NT2/D1 (cell line): ENCODE data around the gene SH3PXD2A.
A peak's percentile ranks its signal among the peaks of the same experiment; 100 is the strongest.

ENCODE experiments used
- DNase-seq: peaks from one replicate; pipeline ENCODE4 v3.0.0-alpha.2; 2011; ENCODE audit warnings: low read depth, low spot score
- H3K27me3 ChIP-seq: 2 replicates; pipeline ENCODE4 v1.6.0; 2011; ENCODE audit warnings: mild to moderate bottlenecking; ENCODE audit not compliant: insufficient read length, insufficient read depth
- H3K36me3 ChIP-seq: 2 replicates; pipeline ENCODE4 v1.6.1; 2011; ENCODE audit warnings: mild to moderate bottlenecking, low read length, mixed read lengths; ENCODE audit not compliant: insufficient read depth, insufficient read length
- H3K4me1 ChIP-seq: 2 replicates; pipeline ENCODE4 v1.5.1; 2011; ENCODE audit not compliant: insufficient read depth, insufficient read length
- H3K4me3 ChIP-seq: 2 replicates; pipeline ENCODE4 v1.5.1; 2011; ENCODE audit warnings: low read depth; ENCODE audit not compliant: insufficient read length
- H3K9ac ChIP-seq: 2 replicates; pipeline ENCODE4 v1.6.0; 2011; ENCODE audit warnings: low read depth; ENCODE audit not compliant: insufficient read length
- H3K9me3 ChIP-seq: 2 replicates; pipeline ENCODE4 v1.5.1; 2011; ENCODE audit warnings: mild to moderate bottlenecking, low read length; ENCODE audit not compliant: insufficient read depth
- SUZ12 ChIP-seq: IDR thresholded peaks from 2 replicates; pipeline ENCODE4 v1.6.1; 2011; ENCODE audit not compliant: insufficient read length, insufficient read depth; ENCODE audit errors: extremely low read depth
- YY1 ChIP-seq: IDR thresholded peaks from 2 replicates; pipeline ENCODE4 v1.6.1; 2011; ENCODE audit not compliant: insufficient read length, insufficient read depth
- ZNF274 ChIP-seq: IDR thresholded peaks from 2 replicates; pipeline ENCODE4 v1.6.1; 2011; ENCODE audit warnings: mild to moderate bottlenecking, low read depth, low read length

Gene SH3PXD2A

DNA sequence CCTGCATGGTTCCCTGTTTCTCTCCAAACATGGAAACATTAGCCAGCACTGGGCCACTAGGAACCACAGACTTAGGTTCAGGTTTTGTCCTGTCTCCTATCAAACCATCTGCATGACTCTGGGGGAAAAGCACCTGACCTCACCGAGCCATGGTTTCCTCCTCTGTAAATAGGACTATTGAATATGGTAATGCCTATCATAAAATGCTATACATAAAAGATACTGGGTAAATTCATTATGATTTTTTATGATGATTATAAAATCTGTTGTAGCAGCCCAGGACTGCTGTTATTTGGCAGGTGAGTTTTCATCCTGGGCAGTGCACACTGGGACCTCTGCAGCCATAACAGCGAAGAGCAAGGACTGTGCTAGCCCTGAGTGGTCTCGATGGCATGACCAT is 131.8 kb downstream of the SH3PXD2A start:
- Histone ChIP-seq H3K27me3 (no peaks in the 10 kb centered on the region), H3K9ac (no peak overlapping the region), H3K36me3 (peaks cover 3% of the 10 kb centered on the region), H3K4me1 (peaks cover 4% of the 10 kb centered on the region), H3K9me3 (no peaks in the 10 kb centered on the region), H3K4me3 (no peak overlapping the region)
- no peak for DNase-seq
- TF ChIP-seq ZNF274 (no peak), YY1 (no peak), SUZ12 (no peak)

DNA sequence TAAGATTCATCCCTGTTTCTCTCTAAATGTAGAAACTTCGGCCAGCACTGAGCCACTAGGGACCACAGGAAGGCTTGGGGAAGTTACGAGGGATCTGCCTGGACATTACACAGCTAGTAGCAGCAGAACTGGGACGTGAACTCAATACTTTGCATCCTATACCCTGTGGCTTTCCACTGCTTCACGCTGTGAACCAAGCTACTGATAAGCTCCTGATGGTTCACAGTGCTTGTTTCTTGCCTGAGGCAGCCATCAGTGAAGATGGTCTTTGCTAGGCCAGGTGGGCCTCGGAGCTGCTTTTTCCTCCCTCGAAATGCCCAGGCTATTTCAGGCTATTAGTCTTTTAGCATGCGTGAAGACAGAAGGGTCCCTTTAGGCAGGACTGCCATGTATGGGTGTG is 132.7 kb downstream of the SH3PXD2A start:
- H3K9ac ChIP-seq, result no peak overlapping the region
- no peak for DNase-seq

DNA sequence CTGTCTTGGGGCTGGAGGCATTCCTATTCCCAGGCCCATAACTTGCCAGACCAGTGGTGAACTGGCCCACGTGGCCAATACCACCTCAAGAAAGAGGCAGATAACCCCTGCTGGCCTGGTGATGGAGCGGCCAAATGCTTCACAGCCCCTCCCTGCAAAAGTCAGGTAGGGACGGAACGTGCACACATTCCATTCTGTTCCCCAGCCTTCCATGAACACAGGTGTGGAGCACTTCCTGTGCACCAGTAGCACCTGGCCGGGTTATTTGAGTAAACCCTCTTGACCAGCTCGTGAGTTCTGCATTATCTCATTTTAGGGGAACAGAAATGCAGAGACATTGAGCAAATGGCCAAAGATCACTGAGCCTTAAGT is 134.4 kb downstream of the SH3PXD2A start:
- H3K36me3 ChIP-seq, result peaks cover 3% of the 10 kb centered on the region
- H3K9ac ChIP-seq, result no peak overlapping the region
- no peak for DNase-seq
- TF ChIP-seq YY1, result no peak
- TF ChIP-seq ZNF274, result no peak
- TF ChIP-seq SUZ12, result no peak
- no peak overlapping the region for H3K4me3 ChIP-seq
- H3K27me3 ChIP-seq, result no peaks in the 10 kb centered on the region
- H3K4me1 ChIP-seq, result peaks cover 12% of the 10 kb centered on the region
- H3K9me3 ChIP-seq, result no peaks in the 10 kb centered on the region

More for the DNA sequence above, 132.7 kb downstream of the SH3PXD2A start:
- Histone ChIP-seq H3K4me1 (peaks cover 6% of the 10 kb centered on the region), H3K36me3 (peaks cover 3% of the 10 kb centered on the region), H3K4me3 (no peak overlapping the region), H3K27me3 (no peaks in the 10 kb centered on the region), H3K9me3 (no peaks in the 10 kb centered on the region)
- TF ChIP-seq YY1, result no peak
- TF ChIP-seq ZNF274, result no peak

DNA sequence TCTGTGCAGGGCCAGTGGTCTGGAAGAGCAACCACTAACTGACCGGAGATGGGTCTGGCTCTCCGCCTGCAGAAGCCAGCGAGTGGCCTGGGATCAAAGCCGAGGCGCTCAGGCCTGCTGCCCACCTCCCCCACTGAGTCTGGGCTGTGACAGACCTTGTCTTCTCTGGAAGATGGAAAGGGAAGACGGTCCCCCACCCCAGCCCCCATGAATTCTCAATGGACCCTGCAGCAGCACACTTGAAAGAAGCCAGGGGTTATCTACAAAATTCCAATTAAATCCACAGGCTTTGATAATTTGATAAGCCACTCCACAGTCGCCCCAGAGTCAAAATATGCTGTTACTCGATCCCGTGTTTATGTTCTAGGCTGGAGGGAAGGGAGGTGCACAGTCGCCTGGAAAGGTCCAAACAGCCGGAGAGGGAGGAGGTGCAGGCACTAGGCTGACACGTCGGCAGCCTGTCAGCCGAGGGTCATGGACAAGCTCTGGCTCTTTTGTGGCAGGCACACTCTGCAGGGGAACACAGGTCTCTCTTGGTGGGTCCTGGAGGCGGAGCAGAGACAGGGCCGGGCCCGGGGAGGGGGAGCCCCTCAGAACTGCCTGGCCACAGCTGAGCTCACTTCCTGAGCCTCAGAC is 134.9 kb downstream of the SH3PXD2A start:
- Histone ChIP-seq H3K36me3 (peaks cover 3% of the 10 kb centered on the region), H3K4me3 (no peak overlapping the region), H3K27me3 (no peaks in the 10 kb centered on the region), H3K9ac (peak overlapping the region; percentile 10), H3K9me3 (no peaks in the 10 kb centered on the region), H3K4me1 (peaks cover 12% of the 10 kb centered on the region)
- no peak for DNase-seq
- TF ChIP-seq ZNF274 (no peak), SUZ12 (no peak), YY1 (no peak)

DNA sequence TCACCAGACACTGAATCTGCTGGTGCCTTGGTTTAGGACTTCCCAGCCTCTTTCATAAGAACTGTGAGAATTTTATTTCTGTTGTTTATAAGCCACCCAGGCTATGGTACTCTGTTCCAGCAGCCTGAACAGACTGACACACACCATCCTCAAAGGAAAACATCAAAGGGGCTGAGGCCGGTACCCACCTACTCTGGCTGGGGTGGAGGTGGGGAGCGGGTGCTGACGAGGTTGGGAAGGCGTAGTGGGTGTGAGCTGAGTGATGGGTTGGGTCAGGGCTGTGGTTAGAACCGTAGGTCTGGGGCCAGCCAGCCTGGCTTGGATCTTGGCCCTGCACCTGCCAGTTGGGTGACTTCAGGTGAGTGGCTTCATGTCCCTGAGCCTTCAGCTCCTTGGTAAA is 136.3 kb downstream of the SH3PXD2A start:
- H3K4me1 ChIP-seq, result peaks cover 12% of the 10 kb centered on the region
- no peak overlapping the region for H3K4me3 ChIP-seq
- peaks cover 3% of the 10 kb centered on the region for H3K36me3 ChIP-seq
- no peak for TF ChIP-seq YY1
- TF ChIP-seq SUZ12, result no peak
- TF ChIP-seq ZNF274, result no peak
- H3K9me3 ChIP-seq, result no peaks in the 10 kb centered on the region
- H3K9ac ChIP-seq, result no peak overlapping the region
- H3K27me3 ChIP-seq, result no peaks in the 10 kb centered on the region
- DNase-seq, result no peak

DNA sequence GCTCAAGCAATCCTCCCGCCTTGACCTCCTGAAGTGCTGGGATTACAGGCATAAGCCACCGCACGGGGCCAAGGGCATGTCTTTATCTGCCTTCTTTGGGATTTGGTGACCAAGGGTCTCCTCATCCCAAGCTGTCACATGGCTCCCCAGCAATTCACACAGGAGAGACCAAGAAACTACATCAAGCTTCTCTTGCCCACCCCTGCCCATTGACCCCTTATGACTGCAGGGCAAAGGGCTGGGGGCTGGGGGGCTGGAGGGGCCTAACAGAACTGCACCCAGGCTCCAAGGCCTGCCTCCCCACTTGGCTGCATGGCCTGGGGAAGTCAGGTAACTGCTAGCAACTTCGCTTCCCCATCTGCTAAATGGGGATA is 137.1 kb downstream of the SH3PXD2A start:
- DNase-seq, result no peak
- no peak overlapping the region for H3K9ac ChIP-seq
- no peaks in the 10 kb centered on the region for H3K27me3 ChIP-seq
- H3K9me3 ChIP-seq, result no peaks in the 10 kb centered on the region
- TF ChIP-seq ZNF274, result no peak
- TF ChIP-seq SUZ12, result no peak
- no peak for TF ChIP-seq YY1
- H3K36me3 ChIP-seq, result peaks cover 3% of the 10 kb centered on the region
- peaks cover 12% of the 10 kb centered on the region for H3K4me1 ChIP-seq
- H3K4me3 ChIP-seq, result no peak overlapping the region

DNA sequence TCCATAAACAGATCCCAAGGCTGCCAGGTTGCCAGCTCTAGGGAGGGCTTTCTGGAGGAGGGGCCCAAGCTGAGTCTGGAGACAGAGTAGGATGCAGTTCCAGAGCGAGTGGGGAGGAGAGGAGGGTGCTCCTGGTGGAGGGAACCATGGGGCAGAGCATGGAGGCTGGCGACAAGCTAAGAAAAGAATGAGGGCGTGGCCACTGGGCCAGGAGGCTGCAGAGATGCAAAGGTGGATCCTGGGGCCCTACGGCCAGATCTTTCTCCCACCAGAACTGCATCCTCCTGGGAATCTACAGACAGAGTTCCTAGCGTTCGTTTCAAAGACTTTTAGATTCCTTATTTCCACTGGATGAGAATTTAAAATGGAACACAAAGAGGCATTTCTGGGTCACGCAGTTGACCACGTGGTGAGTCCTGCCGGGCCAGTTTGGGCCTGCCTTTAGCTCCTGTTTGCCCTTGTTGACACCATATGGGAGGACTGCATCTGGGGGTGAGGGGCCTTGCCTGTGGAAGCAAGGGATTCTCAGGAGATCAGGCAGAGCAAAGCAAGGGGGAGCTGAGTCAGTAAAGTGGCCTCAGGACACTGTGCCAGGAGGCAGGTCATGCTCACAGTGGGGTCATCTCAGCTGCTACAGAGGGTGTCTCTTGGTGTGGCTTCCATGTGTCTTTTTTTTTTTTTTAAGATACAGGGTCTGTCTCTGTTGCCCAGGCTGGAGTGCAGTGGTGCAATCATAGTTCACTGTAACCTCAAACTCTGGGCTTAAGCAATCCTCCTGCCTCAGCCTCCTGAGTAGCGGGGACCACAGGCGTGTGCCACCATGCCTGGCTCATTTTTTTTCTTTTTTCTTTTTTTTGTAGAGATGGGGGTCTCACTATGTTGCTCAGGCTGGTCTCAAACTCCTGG is 137.8 kb downstream of the SH3PXD2A start:
- Histone ChIP-seq H3K27me3 (no peaks in the 10 kb centered on the region), H3K9ac (no peak overlapping the region), H3K36me3 (no peaks in the 10 kb centered on the region), H3K4me3 (no peak overlapping the region), H3K9me3 (no peaks in the 10 kb centered on the region), H3K4me1 (peaks cover 12% of the 10 kb centered on the region)
- DNase-seq, result no peak
- TF ChIP-seq SUZ12 (no peak), ZNF274 (no peak), YY1 (no peak)
